ENCODE measurements around the gene ABCC1.

ABCC1 gene

GRCh38 chr16:16048904-16049582 is 99.6 kb downstream of the ABCC1 start:
- no peak for DNase-seq (ENCODE audit: low spot score)

DNA sequence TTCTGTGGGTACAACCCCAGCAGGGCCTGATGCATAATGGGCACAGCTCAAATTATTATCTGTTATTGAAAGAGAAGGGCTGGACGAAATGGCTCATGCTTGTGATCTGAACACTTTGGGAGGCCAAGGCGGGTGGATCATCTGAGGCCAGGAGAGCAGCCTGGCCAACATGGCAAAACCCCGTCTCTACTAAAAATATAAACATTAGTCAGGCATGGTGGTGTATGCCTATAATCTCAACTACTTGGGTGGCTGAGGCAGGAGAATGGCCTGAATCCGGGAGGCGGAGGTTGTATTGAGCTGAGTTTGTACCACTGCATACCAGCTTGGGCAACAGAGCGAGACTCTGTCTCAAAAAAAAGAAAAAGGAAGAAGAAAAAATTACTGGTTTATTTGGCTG is 100.7 kb downstream of the ABCC1 start:
- no peak for DNase-seq (ENCODE audit: low spot score)

DNA sequence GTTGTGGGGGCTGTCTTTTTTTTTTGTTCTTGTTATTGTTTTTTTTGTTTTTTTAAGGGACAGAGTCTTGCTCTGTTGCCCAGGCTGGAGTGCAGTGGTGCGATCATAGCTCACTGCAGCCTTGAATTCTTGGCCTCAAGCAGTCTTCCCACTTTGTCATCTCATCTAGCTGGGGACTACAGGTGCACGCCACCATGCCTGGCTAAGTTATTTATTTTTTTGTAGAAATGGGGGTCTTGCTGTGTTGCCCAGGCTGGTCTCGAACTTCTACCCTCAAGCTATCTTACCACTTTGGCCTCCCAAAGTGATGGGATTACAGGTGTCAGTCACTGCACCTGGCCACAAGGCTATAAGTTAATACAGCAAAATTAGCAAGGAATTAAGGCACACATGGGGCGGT is 101.7 kb downstream of the ABCC1 start:
- no peak for DNase-seq (ENCODE audit: low spot score)

DNA sequence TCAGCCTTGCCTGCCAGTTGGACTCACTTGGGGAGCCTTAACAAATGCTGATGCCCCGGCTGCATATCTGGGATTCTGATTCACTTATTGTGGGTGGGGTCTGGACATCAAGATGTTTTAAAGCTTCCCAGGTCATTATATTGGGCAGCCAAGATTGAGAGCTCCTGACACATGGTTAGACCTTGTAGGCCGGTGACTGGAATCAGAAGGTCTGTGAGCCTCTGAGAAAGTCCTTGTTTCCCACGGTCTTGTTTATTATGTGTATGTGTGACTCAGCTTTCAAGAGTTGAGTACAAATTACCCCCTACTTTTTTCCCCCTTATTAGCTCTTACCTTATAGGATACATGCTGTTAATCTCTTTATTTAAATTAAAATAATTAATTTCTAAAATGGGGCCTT is 103.5 kb downstream of the ABCC1 start:
- no peak for DNase-seq (ENCODE audit: low spot score)

DNA sequence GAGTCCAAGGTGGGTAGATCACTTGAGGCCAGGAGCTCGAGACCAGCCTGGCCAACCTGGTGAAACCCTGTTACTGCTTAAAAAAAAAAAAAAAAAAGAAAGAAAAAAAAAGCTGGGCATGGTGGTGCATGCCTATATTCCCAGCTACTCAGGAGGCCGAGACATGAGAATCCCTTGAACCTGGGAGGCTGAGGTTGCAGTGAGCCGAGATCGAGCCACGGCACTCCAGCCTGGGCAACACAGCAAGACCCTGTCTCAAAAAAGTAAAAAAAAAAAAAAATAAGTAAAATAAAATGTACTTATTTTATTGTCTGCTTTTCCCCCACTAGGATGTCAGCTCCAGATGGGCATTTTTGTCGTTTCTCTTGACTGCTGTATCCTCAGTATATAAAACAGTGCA is 107.7 kb downstream of the ABCC1 start:
- DNase-seq (ENCODE audit: low spot score) = no peak

DNA sequence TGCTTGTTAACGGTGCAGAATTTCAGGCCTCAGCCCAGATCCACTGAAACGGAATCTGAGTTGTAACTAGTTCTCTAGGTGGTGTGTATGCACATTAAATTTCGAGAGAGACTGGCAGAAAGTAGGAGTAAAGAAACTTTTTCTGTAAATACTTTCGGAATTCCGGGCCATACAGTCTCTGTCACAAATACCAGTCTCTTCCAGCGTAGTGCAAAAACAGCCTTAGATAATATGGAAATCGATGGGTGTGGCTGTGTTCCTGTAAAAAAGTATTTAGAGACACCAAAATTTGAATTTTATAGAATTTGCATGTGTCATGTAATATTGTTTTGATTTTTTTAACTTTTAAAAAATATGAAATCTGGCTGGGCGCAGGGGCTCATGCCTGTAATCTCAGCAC is 109.7 kb downstream of the ABCC1 start:
- DNase-seq (ENCODE audit: low spot score) = no peak

DNA sequence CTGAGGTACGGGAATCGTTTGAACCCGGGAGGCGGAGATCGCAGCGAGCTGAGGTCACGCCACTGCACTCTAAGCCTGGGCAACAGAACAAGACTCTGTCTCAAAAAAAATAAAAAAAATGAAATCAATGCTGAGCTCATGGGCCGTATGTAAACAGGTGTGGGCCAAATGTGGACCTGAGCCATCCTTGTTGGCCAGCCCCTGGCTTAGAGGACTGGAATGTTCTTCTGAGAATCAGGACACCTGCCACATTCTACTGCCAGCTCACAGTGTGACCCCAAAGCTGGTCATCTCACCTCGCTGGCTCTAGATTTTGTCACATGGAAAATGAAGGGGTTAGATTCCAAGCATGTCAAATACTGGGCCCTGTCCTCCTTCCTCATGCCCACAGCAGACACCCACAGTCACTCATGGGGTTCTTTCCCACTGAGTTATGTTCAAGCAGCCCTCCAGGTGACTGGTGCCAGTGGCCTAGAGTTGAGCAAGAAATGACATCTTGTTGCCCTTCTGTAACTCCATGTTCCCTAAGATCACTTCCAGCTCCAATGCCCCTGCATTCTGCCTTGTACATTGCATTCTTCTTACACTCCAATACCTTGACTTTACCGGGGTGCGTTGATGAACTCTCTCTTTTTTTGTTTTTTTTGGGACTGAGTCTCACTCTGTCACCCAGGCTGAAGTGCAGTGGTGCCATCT is 110.6 kb downstream of the ABCC1 start:
- DNase-seq (ENCODE audit: low spot score) = no peak

GRCh38 chr16:16062023-16062937 is 112.9 kb downstream of the ABCC1 start:
- DNase-seq (ENCODE audit: low spot score) = peak; percentile 9

DNA sequence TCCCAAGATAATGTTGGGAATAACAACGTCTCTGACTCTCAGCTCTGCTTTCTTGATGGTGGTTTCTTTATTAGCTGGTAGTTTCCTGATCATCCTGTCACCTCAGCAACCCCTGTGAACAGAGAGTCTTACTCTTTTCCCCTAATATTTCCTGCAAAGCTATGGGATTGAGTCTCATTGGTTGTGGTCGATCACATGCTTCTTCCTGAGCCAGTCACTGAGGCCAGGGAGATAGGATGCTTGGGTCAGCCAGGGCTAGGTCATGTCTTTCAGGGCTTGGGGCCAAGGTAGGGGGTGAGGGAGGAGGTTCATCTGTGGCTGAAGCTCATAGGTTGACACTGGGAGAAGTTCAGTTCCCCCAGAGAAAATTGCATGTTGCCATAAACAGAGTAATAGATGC is 114.3 kb downstream of the ABCC1 start:
- no peak for DNase-seq (ENCODE audit: low spot score)

DNA sequence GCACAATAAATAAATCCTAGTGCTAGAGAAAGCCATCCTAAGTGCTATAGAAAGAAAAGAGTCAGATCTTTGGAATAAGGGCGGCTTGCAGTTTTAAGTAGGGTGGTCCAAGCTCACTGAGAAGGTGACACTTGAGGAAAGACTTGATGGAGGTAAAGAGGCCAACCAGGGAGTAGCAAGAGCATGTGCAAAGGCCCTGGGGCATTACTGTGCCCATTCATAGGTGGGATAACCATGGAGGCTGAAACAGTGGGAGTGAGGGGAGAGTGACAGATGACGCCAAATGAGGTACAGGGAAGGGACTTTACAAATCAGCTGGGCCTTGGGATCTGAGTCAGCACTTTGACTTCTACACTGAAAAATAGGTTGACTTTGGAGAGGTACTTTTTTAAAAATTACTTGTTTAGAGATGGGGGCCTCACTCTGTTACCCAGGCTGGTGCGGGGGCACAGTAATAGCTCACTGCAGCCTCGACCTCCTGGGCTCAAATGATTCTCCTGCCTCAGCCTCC is 115.5 kb downstream of the ABCC1 start:
- no peak for DNase-seq (ENCODE audit: low spot score)

- no peak for DNase-seq (ENCODE audit: low spot score)
Measured at GRCh38 chr16:16067127-16067526, 117.7 kb downstream of the ABCC1 start.

DNA sequence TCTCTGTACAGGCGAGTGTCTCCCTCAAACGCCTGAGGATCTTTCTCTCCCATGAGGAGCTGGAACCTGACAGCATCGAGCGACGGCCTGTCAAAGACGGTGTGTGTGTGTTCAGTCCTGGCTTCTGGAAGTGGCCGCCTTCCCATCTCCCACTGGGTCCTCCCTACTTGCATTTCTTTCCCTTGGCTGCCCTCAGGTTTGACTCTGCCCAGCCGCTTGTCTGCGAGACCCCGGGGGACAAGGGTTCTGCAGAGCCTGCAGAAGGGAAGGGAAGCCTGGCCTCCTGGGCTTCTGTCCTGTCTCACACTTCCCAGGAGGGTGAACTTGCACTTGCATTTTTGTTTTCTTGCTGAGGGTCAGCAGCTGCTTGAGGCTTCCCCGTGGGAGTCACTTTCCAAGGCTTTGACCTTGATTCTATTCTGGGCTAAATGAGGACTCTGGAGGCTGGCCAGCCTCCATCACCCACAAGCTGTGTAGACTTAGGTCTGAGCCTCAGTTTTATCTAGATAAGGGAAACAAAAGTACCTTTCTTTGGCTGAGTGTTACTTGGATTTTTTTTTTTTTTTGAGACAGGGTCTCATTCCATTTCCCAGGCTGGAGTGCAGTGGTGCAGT is 122.3 kb downstream of the ABCC1 start:
- no peak for DNase-seq (ENCODE audit: low spot score)

DNA sequence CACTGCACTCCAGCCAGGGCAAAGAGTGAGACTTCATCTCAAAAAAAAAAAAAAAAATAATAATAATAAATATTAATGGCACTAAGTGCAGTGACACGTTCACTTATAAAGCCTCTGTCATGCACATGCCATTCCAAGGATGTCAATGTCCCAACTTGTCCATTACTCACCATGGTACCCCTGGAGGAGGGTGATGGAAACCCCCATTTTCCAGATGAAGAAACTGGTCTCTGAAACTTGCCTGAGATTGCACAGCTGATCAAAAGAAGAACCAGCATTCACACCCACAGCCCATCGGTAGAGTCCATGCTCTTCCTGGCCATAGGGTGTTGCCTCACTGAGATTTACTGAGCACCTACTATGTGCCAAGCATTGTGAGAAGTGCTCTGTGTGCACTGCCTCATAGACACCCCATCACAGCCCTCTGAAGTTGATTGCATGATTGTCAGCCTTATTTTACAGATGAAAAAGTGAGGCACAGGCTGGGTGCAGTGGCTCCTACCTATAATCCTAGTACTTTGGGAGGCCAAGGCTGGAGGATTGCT is 123.7 kb downstream of the ABCC1 start:
- no peak for DNase-seq (ENCODE audit: low spot score)

GRCh38 chr16:16073891-16074881 is 124.8 kb downstream of the ABCC1 start:
- no peak for DNase-seq (ENCODE audit: low spot score)

DNA sequence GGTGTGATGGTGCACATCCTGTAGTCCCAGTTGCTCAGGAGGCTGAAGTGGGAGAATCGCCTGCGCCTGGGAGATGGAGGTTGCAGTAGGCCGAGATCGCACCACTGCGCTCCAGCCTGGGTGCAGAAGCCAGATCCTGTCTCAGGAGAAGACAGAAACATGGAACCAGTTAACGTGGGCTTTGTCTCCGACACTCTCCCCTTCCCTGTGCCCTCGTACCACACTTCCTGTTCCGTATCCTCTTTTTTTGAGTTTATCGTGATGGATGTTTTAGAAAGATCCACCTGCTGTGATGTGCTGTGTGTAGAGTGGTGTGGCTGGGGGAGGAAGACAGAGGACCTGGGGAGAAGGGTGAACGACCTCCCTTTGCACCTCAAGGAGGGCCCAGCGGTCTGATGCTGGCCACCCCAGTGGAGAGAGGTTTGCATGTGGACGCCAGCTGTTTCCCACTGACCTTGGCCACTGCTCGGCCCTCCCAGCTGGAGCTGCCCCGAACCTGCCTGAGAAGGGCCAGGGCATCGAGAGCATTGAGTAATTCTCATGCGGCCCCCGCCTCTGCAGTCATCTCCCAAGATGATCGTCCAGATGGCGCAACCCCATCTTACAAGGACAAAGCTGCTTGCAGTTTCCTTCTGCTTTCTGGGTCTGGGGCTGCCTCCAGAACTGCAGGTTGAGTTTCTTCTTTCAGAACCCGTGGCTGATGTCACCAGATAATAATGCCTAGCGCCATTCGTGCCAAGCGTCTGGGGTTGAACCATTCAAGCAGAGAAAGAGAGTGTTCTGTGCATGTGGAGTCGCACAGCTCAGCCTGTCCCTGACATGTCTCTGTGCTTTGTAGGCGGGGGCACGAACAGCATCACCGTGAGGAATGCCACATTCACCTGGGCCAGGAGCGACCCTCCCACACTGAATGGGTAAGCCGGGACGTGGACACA is 126.3 kb downstream of the ABCC1 start:
- DNase-seq (ENCODE audit: low spot score) = no peak

DNA sequence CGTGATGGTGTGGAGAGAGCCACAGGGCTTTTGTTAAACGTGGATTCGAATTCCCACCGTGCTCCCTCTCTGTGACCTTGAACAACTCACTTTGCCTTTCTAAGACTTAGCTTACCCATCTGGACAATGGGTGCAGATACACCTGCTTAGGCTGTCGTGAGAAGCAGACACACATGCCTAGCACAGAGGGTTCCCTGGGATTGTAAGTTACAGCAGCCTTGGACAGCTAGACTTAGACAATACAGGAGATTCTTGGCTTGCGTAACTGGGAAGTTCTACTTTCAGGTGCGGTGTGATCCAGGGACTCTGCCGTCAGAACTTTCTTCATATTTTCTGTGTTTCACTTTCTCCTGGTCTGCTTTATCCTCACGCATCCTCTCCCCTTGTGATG is 127.0 kb downstream of the ABCC1 start:
- DNase-seq (ENCODE audit: low spot score) = no peak

DNA sequence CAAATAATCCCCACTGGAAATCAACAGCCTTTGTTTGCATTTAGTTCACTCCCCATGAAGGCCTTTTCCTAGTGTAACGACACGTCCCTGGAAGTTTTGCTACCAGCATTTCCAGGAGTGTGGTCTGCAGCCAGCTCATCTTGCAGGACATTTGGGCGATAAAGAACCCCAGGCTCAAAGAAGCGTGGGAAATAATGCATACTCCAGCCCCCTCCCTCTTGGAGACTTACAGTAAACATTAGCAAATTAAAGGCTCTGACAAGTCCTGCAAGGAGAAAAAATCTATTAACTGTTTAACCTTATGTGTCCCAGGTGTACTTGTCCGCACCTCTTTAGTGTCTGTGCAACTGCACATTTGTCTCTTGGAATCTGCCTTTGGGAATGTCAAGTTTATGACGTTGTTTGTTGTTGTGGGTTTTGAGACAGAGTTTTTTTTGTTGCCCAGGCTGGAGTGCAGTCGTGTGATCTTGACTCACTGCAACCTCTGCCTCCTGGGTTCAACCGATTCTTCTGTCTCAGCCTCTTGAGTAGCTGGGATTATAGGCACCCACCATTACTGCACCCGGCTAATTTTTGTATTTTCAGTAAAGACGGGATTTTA is 131.1 kb downstream of the ABCC1 start:
- DNase-seq (ENCODE audit: low spot score) = no peak

DNA sequence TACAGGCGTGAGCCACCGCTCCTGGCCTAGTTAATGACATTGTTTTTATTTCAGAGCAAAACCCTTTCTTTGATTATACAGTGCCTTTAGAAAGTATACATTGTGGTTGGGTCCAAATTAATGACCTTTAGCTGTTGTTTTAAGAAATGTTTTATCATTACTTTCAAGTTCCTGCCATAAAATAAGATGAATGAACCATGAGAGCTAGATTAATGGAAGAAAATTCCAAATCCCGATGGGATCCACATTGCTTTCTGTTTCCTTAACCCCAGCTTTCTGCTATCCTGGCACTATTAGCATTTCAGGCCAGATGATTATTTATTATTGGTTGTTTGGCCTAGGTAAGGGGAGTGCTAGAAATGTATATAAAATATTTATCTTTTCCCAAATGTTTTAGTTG is 131.7 kb downstream of the ABCC1 start:
- DNase-seq (ENCODE audit: low spot score) = no peak

DNA sequence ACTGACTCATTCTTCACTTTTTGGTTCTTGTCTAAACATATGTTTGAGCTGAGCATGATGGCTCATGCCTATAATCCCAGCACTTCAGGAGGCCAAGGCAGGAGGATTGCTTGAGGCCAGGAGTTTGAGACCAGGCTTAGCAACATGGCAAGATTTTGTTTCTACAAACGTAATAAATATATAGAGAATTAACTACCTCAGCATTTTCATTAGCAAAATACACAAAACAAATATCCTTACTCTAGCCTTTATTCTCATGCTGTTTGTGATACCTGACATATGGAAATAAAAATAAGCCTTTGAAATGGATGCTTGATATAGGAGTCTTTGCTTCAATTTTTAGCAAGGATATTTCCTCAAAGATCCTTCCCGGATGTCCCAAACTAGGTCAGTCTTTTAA is 132.8 kb downstream of the ABCC1 start:
- no peak for DNase-seq (ENCODE audit: low spot score)

Data from CD4-positive, alpha-beta T cell treated with Interleukin-6 at 100 ng/mL for 8 hours (primary cell).